HG02870 (cell line): ENCODE results near the gene TFPT.
A peak's percentile ranks its signal among the peaks of the same experiment; 100 is the strongest.
"Not testable (repeated sequence)": the region's sequence is repeated elsewhere in the genome, so short reads cannot be mapped to it uniquely, and the experiment has no call there.

Experiments used
- ATAC-seq: cut with Tn5 transposase; IDR thresholded peaks from one replicate; pipeline ENCODE4 v1.9.1; 2021; ENCODE audit warnings: mild to moderate bottlenecking, moderate library complexity; ENCODE audit not compliant: unreplicated experiment

Gene TFPT

DNA sequence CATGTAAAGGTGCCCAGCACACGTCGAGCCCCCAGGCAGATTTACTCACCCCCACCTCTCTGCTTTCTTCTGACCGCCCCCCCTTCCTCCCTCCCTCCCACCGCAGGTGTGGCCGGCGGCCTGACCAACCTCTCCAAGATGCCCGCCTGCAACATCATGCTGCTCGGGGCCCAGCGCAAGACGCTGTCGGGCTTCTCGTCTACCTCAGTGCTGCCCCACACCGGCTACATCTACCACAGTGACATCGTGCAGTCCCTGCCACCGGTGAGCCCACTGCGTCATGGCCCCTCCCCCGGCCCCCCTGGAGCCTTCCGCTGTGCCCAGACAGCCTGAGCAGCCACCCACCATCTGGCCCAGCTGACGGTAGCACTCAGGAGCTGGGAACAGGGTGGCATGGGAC is 8.9 kb upstream of the TFPT start:
- ATAC-seq = no peak

DNA sequence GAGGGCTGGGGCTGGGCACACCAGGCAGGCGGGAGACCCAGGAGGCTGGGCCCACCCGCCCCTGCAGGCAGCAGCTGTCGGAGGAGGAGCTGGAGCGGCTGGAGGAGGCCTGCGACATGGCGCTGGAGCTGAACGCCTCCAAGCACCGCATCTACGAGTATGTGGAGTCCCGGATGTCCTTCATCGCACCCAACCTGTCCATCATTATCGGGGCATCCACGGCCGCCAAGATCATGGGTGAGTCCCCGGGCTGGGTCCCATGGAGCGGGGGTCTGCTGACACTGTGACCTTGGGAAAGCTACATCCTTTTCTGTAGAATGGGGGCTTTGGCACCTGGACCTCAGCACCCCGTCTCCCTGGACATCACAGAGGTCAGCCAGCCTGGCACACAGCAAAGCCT is 8.2 kb upstream of the TFPT start:
- ATAC-seq = no peak

DNA sequence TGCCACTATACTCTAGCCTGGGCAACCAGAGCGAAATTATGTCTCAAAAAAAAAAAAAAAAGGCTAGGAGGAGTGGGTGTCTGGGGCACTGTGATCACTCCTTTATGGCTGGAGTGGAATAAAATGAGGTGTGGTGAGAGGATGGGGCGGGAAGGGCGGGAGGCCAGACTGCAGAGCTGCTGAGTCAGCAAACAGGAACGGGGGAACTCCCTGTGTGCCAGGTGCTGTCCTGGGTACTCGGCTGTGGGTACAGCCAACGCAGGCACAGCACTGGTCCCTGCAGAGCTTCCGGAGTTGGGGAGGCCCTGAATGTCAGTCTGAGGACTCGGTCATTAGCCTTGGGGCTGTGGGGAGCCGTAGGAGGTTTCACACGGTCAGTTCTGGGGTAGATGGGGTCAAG is 5.8 kb upstream of the TFPT start:
- ATAC-seq = no peak

DNA sequence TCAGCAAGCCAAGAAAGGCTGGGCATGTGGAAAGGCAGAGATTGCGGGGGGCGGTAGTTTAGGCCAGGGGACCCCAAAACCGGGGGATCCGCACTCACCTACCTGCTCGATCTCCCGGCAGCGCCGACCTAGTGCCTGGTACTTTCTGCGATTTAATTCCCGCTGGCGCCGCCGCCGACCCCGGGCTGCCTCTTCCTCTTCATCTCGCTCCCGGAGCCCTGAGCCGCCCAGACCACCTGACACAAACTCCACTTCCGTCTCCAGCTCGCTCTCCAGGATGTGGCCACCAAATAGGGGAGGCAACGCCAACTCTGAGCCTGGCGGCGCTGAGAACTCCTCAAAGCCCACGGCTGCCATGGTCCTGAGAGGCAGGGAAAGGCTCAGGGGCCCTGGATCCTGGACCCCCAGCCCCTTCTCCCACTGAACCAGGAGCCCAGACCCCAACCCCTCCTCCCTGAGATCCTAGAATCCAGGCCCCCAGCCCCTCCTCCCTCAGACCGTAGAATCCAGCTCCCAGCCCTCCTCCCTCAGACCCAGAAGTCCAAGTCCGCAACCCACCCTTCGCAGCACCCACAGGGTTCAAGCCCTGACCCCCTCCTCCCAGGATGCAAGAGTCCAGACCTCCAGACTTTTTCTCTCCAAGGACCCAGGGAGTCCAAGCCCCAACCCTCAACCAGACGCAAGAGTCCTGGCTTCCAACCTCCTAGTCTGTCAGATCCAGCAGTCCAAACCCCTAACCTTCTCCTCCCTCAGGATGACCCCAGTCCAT is 933 bp downstream of the TFPT start:
- ATAC-seq = no peak

DNA sequence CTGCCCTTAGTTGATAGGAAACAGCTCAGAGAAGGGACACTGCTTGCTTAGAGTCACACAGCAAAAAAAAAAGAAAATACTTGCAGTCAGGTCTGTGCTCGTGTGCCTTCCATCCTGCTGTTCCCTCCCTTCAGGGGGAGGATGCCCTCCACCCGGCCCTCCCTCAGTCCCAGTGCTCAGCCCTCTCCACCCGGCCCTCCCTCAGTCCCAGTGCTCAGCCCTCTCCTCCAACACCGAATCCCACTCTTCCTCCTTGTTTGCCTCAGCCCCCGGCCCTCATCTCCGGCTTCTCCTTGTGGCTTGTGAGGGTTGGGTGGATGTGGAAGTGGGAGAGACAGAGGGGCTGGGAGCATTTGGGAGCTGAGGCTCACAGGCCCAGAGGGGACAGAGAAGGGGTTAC is 5.8 kb downstream of the TFPT start:
- ATAC-seq = no peak

DNA sequence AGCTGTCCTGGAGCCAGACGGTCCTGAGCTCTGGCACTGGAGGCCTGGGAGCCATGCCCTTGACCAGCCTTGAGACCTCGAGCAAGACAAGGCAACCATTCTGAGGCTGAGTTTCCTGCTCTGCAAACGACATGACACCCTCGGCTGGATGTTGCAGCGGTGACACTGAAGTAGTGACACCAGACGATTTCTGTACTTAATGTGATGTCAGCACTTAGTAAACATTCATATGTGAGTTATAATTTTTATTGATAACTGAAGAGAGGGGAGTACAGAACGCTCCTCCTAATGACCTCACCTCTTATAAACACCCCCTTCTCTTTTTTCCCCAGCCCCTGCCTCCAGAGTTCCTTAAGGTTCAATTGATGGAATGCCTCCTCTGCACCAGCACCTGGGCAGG is 7.0 kb downstream of the TFPT start:
- ATAC-seq = no peak

DNA sequence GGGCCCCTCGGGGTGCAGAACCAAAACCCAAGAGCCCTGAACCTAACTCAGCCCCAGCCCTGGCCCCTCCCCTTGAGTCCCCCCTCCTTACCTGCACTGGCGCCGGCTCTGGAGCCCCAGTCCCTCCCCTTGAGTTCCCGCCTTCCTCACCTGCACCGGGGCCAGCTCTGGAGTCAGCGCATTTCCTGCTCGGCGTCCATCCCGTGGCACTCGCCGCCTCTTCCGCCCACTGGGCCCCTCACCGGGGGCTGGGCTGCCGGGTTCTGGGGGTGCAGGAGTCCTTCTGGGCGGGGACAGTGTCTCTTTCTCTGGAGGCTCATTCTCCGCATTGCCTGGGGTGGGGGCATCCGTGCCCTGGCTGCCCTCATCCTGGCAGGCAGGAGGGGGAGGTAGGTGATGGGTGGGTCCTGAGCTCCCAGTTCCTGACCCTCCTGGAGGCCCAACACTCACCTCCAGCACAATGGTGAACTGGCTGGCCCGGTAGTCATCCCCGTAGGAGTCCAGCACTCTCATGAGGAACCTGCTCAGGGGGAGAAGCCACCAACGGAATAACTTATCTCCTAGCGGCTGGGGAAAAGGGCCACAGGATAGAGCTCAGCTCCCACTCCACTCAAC is 7.5 kb downstream of the TFPT start:
- no peak for ATAC-seq

DNA sequence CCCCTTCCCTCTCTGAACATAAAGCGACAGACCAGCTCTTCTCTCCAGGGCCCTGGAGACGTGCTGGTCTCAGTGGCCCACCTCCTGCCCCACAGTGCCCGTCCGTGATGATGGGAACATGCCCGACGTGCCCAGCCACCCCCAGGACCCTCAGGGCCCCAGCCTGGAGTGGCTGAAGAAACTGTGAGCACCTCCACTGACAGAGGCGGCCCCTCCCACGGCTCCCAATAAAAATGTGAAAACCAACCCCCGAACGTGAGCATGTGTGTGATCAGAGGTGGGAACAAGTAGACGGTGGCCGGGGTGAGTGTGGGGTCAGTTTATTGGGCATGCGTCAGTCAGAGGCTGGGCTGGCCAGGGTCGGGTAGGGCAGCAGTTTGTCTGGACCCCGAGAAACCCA is 8.7 kb downstream of the TFPT start:
- ATAC-seq = no peak

DNA sequence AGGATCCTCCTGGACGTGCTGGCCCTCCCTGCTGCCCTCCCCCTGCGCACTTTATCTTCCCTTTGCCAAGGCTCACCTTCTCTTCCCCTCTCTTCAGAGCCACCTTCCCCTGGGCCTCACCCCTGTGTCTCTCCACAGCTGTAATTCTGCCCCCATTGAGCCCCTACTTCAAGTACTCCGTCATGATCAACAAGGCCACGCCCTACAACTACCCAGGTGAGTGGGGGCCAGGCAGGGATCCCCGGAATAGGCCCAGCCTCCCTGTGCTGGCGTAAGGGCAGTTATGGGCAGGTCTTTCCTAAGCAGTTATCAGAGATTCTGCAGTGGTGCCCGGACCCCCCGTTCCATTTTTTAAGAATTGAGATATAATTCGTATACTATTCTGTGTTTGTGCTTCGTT is 9.7 kb downstream of the TFPT start:
- no peak for ATAC-seq

DNA sequence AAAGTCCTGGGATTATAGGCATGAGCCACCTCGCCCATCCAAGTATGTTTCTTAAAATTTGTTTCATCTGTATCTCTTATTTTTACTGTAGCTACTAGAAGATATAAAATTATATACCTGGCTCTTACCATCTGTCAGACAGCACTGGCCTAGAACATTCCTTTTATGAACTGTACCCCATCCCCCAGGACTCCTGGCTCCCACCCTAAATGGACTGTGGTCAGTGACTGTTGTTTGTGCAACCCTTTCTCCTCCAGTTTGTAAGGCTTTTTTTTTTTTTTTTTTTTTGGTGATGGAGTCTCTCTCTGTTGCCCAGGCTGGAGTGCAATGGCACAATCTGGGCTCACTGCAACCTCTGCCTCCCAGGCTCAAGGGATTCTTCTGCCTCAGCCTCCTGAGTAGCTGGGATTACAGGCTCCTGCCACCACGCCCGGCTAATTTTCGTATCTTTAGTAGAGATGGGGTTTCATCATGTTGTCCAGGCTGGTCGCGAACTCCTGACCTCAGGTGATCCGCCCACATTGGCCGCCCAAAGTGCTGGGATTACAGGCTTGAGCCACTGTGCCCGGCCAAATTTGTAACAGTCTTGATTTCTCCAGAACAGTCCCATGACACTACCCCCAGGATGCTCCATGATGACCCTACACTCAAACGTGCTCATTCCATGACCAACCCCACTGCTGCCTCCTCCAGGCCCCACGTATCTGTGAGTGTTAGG is 10.3 kb downstream of the TFPT start:
- ATAC-seq = no peak

DNA sequence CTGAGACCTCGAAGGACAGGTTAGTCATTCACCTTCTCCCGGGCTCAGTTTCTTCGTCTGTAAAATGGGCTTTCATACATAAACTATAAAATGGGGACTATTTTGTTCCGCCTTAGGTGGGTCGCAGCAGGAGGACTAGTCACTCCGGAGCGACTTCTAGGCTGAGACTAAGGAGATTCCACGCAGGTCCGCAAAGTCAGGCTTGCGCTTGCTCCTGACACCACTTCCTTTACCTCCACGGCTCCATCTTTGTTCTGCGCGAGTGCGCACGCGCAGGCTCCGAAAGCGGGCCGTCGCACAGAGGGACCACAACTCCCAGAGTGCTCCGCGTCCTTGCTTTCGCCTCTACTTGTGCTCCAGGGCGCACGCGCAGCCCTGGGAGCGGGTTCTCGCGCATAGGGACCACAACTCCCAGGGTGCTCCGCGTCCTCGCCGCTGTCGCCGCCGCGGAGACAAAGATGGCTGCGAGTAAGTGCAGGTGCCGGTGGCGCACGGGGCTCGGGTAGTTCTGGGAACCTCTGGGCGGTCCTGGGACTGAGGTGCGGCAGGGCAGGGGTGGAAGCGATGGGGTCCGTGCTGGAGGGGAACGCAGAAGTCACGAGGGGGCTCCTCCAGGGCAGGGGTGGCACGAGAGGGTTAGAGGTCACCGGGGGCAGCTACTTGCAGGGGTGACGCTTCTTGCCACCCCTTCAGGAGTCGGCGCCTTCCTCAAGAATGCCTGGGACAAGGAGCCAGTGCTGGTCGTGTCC is 12.9 kb downstream of the TFPT start, which contains the start of gene NDUFA3:
Gene NDUFA3, plus strand, starts transcription at position 435 of the 749 bp plus-strand sequence. Its CDS starts 24 bp downstream, at position 459.
- peak; percentile 95 for ATAC-seq

DNA sequence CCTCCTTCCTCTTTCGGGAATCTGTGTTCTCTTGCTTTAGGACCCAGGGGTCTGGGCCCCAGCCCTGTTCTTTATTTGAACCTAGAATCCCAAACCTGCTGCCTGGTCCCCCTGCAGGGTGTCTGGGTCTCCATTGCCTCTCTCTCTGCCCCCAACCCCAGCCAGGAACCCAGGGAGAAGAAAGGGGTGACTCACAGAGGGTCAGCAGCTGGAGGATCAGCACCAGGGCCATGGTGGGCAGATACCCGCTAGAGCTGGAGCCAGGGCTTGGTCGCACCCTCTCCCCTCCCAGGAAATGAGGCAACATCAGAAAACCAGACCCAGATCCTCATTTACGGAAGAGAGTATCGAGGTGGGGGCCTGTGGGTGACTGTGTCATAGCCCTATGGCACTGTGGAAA is 14.9 kb downstream of the TFPT start, which contains the start of gene OSCAR:
Gene OSCAR, minus strand, starts transcription at position 243 of the 400 bp plus-strand sequence. Its CDS starts 11 bp downstream, at position 232.
- no peak for ATAC-seq

DNA sequence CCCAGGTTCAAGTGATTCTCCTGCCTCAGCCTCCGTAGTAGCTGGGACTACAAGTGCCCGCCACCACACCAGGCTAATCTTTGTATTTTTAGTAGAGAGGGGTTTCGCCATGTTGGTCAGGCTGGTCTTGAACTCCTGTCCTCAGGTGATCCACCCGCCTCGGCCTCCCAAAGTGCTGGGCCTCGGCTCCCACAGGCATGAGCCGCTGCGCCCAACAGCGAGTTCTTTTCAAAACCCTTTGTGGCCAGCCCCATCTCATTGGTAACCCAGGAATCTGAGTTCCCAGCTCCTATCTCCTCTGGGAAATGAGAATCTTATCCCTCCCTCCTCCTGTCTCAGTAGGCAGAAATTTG is 15.6 kb downstream of the TFPT start:
- not testable (repeated sequence) for ATAC-seq

DNA sequence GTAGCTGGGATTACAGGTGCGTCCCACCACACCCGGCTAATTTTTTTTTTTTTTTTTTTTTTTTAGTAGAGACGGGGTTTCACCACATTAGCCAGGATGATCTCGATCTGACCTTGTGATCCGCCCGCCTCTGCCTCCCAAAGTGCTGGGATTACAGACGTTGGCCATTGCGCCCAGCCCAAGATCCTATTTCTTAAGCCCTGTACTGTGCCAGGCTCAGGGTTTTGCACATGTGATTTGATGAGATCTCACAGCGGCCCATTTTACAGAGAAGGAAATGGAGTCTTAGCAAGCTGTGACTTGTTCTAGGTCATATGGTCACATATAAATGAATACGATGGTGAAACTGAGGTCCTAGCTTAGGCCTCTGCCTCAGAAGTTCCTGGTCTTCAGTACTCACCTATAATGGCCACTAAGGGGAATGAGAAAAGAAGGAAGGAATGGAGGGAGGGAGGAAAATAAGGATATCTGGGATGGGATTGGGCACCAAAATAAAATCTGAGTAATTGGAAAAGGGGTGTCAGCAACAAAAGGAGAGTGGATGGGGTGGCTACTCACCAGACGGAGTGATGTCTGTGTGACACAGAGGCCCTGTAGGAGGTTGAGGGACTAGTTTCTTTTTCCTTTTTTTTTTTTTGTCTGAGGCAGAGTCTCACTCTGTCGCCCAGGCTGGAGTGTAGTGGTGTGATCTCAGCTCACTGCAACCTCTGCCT is 16.1 kb downstream of the TFPT start:
- no peak for ATAC-seq

DNA sequence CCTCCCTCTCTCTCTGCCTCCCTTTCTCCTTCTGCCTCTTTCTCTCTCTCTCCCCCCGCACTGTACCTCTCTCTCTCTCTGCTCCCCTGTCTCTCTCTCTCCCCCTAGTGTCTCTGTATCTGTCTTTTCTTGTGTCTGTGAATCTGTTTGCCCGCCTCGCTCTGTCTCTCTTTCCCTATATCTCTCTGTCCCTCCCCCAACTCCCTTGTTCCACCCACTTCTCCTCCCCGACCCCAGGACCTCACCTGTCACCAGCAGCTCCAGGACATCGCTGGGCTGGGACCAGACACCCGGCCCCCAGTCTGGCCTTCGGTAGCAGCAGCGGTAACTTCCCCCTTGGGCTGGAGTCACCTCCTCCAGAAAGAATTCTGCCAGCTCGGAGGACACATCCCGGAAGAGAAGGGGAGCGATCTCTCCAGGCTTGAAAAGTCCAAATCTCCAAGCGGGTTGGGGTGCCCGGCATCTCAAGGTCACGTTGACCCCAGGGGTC is 18.8 kb downstream of the TFPT start:
- no peak for ATAC-seq

DNA sequence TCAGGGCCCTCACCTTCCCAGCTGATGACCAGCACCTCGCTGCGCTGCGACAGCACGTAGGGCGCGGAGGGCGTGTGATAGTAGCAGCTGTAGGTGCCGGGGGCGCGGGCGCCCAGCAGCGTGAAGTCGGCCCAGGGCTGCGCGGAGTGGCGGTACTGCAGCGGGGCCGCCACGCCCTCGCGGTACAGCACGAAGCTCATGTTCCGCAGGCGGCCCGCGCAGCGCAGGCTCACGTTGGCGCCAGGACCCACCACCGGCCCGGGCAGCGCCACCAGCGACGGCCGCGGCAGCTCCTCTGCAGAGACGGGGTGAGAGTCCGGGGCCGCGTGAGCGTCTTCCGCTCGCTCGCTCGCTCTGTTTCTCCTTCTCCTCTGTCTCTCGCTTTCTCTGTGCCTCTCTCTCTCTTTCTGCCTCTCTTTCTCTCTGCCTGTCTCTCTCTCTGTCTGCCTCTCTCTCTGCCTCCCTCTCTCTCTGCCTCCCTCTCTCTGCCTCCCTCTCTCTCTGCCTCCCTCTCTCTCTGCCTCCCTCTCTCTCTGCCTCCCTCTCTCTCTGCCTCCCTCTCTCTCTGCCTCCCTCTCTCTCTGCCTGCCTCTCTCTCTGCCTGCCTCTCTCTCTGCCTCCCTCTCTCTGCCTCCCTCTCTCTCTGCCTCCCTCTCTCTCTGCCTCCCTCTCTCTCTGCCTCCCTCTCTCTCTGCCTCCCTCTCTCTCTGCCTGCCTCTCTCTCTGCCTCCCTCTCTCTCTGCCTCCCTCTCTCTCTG is 19.4 kb downstream of the TFPT start:
- not testable (repeated sequence) for ATAC-seq

DNA sequence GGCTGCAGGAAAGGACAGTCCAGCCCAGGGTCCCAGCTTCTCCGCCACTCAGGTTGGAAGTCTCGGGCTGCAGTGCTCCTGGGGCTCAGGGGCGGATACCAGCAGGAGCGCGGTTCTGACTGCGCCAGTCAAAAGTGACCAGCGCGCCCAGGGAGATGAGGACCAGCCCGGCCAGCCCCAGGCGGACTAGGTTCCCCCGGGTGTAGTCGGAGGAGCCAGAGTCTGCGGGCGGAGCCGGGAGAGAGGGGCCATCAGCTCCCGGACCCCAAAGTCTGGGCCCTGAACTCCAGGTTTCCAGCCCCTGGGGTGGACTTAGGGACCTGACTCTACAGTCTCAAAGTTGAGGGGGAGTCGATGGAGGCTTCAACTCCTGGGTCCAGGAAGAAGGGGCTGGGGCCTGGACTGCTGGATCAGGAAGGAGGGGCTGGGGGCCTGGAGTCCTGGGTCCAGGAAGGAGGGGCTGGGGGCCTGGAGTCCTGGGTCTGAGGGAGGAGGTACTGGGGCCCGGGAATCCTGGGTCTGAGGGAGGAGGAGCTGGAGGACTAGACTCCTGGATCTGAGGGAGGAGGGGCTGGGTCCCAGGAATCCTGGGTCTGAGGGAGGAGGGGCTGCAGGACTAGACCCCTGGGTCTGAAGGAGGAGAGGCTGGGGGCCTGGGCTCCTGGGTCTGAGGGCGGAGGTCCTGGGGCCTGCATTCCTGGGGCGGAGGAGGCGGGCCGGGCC is 20.2 kb downstream of the TFPT start:
- no peak for ATAC-seq

DNA sequence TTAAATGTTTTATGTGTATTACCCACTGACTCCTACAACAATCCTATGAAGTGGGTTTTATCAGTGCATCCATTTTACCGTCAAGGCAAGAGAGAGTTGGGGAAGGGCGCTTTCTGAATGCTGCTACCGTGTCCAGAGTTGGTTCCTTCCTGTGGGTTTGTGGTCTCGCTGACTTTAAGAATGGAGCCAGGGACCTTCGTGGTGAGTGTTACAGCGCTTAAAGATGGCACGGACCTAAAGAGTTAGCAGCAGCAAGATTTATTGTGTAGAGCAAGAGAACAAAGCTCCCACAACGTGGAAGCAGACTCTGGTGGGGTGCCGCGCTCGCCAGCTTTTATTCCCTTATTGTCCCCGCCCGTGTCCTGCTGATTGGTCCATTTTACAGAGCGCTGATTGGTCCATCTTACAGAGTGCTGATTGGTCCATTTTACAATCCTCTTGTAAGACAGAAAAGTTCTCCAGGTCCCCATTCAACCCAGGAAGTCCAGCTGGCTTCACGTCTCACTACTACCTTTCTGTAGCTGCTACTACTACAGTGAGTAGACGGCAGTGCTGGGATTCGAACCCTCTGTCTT is 20.9 kb downstream of the TFPT start:
- ATAC-seq = no peak

DNA sequence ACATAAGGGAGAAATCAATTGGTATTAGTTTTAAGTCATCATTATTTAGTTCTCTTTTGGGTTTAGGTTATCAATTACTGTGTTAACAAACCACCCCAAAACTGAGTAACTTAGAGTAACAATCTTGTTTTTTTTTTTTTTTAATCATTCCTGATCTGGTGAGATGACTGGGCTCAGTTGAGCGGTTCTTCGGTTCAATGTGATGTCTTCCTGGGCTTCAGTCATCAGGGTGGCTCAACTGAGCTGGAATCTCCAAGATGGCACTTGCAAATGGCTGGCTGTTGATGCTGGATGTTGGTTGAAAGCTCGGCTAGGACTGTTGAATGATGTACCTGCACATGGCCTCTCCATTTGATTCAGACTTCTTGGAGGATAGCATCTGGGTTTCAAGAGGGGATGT is 31.0 kb downstream of the TFPT start:
- no peak for ATAC-seq
